Measurements from ENCODE around the gene EIF4E1B. TPM values are rescaled to one million over a fixed set of nuclear protein-coding genes. Genes with fewer than 3 reads are reported as not detected.

EIF4E1B gene
- polyA plus RNA-seq, 1 donor from 2014 or later = 0.82 TPM

GRCh38 chr5:176643491-176644219, 13.2 kb downstream of the EIF4E1B start:
- Histone ChIP-seq H3K9me3 (ENCODE audit: low read length) (no peaks in the 10 kb centered on the region), H3K4me3 (ENCODE audit: low read length) (no peak overlapping the region), H3K9me2 (ENCODE audit: insufficient read depth, low read length) (no peaks in the 10 kb centered on the region), H4K20me1 (ENCODE audit: insufficient read depth) (no peaks in the 10 kb centered on the region), H3K9ac (ENCODE audit: low read length) (no peak overlapping the region), H3K36me3 (ENCODE audit: insufficient read depth, low read length) (no peaks in the 10 kb centered on the region), H3K4me2 (ENCODE audit: low read length) (no peak overlapping the region), H3K79me2 (replicated peaks; ENCODE audit: insufficient read depth, low read length) (peaks cover 7% of the 10 kb centered on the region), H3K27me3 (ENCODE audit: insufficient read depth, low read depth, low read length) (no peaks in the 10 kb centered on the region), H3F3A (ENCODE audit: insufficient read depth, low read length, poor library complexity, severe bottlenecking) (no peaks in the 10 kb centered on the region), H2AFZ (ENCODE audit: low read depth, low read length) (no peak overlapping the region), H3K27ac (ENCODE audit: low read length) (no peak overlapping the region)
- TF ChIP-seq TAF1 (IDR thresholded peaks at IDR 0.05; ENCODE audit: low read depth) = no peak
- no peak for TF ChIP-seq POLR2AphosphoS5 (IDR thresholded peaks at IDR 0.05)
- no peak for TF ChIP-seq EP300 (conservative IDR thresholded peaks at IDR 0.05; ENCODE audit: poor library complexity, severe bottlenecking)
- no peak for TF ChIP-seq CTCF (IDR thresholded peaks at IDR 0.05; ENCODE audit: poor library complexity, severe bottlenecking)
- no peak for TF ChIP-seq REST (IDR thresholded peaks at IDR 0.05; ENCODE audit: borderline replicate concordance)
- TF ChIP-seq RAD21 (conservative IDR thresholded peaks at IDR 0.05) = no peak
- TF ChIP-seq EZH2 (IDR thresholded peaks at IDR 0.05; ENCODE audit: borderline replicate concordance, insufficient read depth, low read length, poor library complexity, severe bottlenecking) = no peak
- no peak for TF ChIP-seq MXI1 (conservative IDR thresholded peaks at IDR 0.05; ENCODE audit: poor library complexity, severe bottlenecking)
- no peak for TF ChIP-seq SMC3 (conservative IDR thresholded peaks at IDR 0.05; ENCODE audit: poor library complexity)

- H3K27ac ChIP-seq (ENCODE audit: low read length) = no peak overlapping the region
- no peak overlapping the region for H2AFZ ChIP-seq (ENCODE audit: low read depth, low read length)
- TF ChIP-seq POLR2AphosphoS5 (IDR thresholded peaks at IDR 0.05) (no peak), SMC3 (conservative IDR thresholded peaks at IDR 0.05; ENCODE audit: poor library complexity) (no peak), EZH2 (IDR thresholded peaks at IDR 0.05; ENCODE audit: borderline replicate concordance, insufficient read depth, low read length, poor library complexity, severe bottlenecking) (no peak), CTCF (IDR thresholded peaks at IDR 0.05; ENCODE audit: poor library complexity, severe bottlenecking) (no peak), EP300 (conservative IDR thresholded peaks at IDR 0.05; ENCODE audit: poor library complexity, severe bottlenecking) (no peak), REST (IDR thresholded peaks at IDR 0.05; ENCODE audit: borderline replicate concordance) (no peak), RAD21 (conservative IDR thresholded peaks at IDR 0.05) (no peak), TAF1 (IDR thresholded peaks at IDR 0.05; ENCODE audit: low read depth) (no peak), MXI1 (conservative IDR thresholded peaks at IDR 0.05; ENCODE audit: poor library complexity, severe bottlenecking) (no peak)
- no peaks in the 10 kb centered on the region for H3K27me3 ChIP-seq (ENCODE audit: insufficient read depth, low read depth, low read length)
- no peaks in the 10 kb centered on the region for H4K20me1 ChIP-seq (ENCODE audit: insufficient read depth)
- H3F3A ChIP-seq (ENCODE audit: insufficient read depth, low read length, poor library complexity, severe bottlenecking) = no peaks in the 10 kb centered on the region
- H3K4me2 ChIP-seq (ENCODE audit: low read length) = no peak overlapping the region
- peaks cover 9% of the 10 kb centered on the region for H3K79me2 ChIP-seq (replicated peaks; ENCODE audit: insufficient read depth, low read length)
- no peaks in the 10 kb centered on the region for H3K9me3 ChIP-seq (ENCODE audit: low read length)
- H3K36me3 ChIP-seq (ENCODE audit: insufficient read depth, low read length) = no peaks in the 10 kb centered on the region
- H3K4me3 ChIP-seq (ENCODE audit: low read length) = no peak overlapping the region
- H3K9me2 ChIP-seq (ENCODE audit: insufficient read depth, low read length) = no peaks in the 10 kb centered on the region
- no peak overlapping the region for H3K9ac ChIP-seq (ENCODE audit: low read length)
These were observed 13.8 kb downstream of the EIF4E1B start for GRCh38 chr5:176644294-176644693.

All from neural cell (in vitro differentiated cells).